Measurements from ENCODE around the gene NFIA.

GRCh38 chr1:61449410-61449809 lies 367.0 kb downstream of the NFIA start:
- no peak for TF ChIP-seq CTCF (IDR thresholded peaks at IDR 0.05)
- TF ChIP-seq POLR2A (IDR thresholded peaks at IDR 0.05): no peak
- TF ChIP-seq POLR2AphosphoS5 (IDR thresholded peaks at IDR 0.05): no peak
- TF ChIP-seq EP300 (IDR thresholded peaks at IDR 0.05): no peak

All from upper lobe of left lung (tissue), 4 donors.